ENCODE data around the gene RSPO3. TPM values are rescaled to one million over a fixed set of nuclear protein-coding genes. Genes with fewer than 3 reads are reported as not detected.
A peak's percentile ranks its signal among the peaks of the same experiment; 100 is the strongest.

Gene RSPO3
- total and polyA plus RNA-seq, 2 of the 13 experiments (the other 11 are each of a cell fraction or from before 2014, with no cell fraction given), result not detected

DNA sequence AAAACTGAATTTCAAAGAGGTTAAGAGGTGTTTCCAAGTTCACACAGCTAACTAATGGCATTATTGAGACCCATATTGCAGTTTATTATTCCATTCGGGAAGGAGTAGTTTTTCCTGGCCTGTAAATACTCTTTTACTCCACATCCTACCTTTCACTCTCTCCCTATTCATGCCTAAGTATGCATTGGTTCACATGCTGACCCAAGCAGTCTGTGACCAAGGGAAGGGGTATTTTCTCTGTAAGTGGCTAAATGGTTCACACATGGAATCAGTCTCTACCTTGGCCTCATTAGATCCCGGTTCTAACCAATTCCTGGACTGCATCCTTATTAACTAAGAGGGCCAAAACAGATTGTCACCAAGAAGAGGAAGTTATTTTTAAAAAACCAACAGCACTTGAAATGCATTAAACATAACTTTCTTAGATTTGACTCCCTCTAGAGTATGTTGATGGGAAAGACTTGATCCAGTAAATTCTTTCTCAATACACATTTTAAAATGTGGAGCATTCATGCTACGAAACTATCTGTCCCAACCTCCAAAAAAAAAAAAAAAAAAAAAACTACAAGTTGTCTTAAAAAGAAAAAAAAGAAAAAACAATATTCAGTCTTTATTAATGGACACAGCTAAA lies 17.8 kb upstream of the RSPO3 start:
- H3K27me3 ChIP-seq (ENCODE audit: control insufficient read depth in 1 of 2, insufficient read depth in 2 of 2, low read length in 2 of 2), result no peaks in the 10 kb centered on the region
- no peaks in the 10 kb centered on the region for H3K9me3 ChIP-seq (ENCODE audit: low read length)
- intact Hi-C loops (cut with micrococcal nuclease; ENCODE audit: unreplicated experiment), result no loop called here
- no peak overlapping the region for H2AFZ ChIP-seq (ENCODE audit: low read length)
- no peaks in the 10 kb centered on the region for H3K36me3 ChIP-seq (replicated peaks in 1 of 2; ENCODE audit: control insufficient read depth in 1 of 2, insufficient read depth in 2 of 2, low read length in 2 of 2)
- no peak overlapping the region for H3K9ac ChIP-seq (ENCODE audit: insufficient read depth, low read depth, low read length)
- no peaks in the 10 kb centered on the region for H3K79me2 ChIP-seq (ENCODE audit: insufficient read depth, low read length)
- H3K4me2 ChIP-seq (ENCODE audit: low read depth, low read length), result no peak overlapping the region
- H3K4me1 ChIP-seq (ENCODE audit: insufficient read depth, low read length), result no peaks in the 10 kb centered on the region
- H3K4me3 ChIP-seq (replicated peaks in 1 of 3; ENCODE audit: insufficient read depth in 1 of 3, low read depth in 2 of 3, low read length in 3 of 3), result no peak overlapping the region
- no peak overlapping the region for H3K27ac ChIP-seq (ENCODE audit: extremely low read length, insufficient read depth, low read length)
- ChIA-PET CTCF (ENCODE audit: low intra/inter-chr PET ratio, low total read pairs) (interaction anchor here (1.1 kb wide), 1 partner anchor 297 kb away, joined by 3 read pairs; no protein-coding TSS in a partner anchor), POLR2A (no interaction called here)
- ATAC-seq, result 0 out of 3 replicates have a peak, but pooled peaks have one; percentile 32
- BruUV-seq (replicated peaks), result no TSS peak
- no peaks in the 10 kb centered on the region for H4K20me1 ChIP-seq (ENCODE audit: insufficient read depth, low read length)
- 3% methylated on average over 3 of the region's 3 CpGs for WGBS (ENCODE audit: low lambda C conversion rate)
- TF ChIP-seq HDAC2 (CRISPR knock-in tag; IDR thresholded peaks at IDR 0.05), result no peak
- TF ChIP-seq HOXA9 (CRISPR knock-in tag; IDR thresholded peaks at IDR 0.05; ENCODE audit: borderline replicate concordance), result no peak
- no peak for TF ChIP-seq FOXJ3 (CRISPR knock-in tag; IDR thresholded peaks at IDR 0.05; ENCODE audit: borderline replicate concordance)
- TF ChIP-seq JUNB (CRISPR knock-in tag; IDR thresholded peaks at IDR 0.05; ENCODE audit: borderline replicate concordance), result no peak
- TF ChIP-seq DMAP1 (CRISPR knock-in tag; IDR thresholded peaks at IDR 0.05), result no peak
- no peak for TF ChIP-seq SATB2 (CRISPR knock-in tag; IDR thresholded peaks at IDR 0.05)
- TF ChIP-seq ZNF703 (CRISPR knock-in tag; IDR thresholded peaks at IDR 0.05; ENCODE audit: borderline replicate concordance), result no peak
- TF ChIP-seq, protein P1, sequence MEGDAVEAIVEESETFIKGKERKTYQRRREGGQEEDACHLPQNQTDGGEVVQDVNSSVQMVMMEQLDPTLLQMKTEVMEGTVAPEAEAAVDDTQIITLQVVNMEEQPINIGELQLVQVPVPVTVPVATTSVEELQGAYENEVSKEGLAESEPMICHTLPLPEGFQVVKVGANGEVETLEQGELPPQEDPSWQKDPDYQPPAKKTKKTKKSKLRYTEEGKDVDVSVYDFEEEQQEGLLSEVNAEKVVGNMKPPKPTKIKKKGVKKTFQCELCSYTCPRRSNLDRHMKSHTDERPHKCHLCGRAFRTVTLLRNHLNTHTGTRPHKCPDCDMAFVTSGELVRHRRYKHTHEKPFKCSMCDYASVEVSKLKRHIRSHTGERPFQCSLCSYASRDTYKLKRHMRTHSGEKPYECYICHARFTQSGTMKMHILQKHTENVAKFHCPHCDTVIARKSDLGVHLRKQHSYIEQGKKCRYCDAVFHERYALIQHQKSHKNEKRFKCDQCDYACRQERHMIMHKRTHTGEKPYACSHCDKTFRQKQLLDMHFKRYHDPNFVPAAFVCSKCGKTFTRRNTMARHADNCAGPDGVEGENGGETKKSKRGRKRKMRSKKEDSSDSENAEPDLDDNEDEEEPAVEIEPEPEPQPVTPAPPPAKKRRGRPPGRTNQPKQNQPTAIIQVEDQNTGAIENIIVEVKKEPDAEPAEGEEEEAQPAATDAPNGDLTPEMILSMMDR (CRISPR knock-in tag; IDR thresholded peaks at IDR 0.05), result peak; percentile 8; the same call in 1 of the 2 replicates
- TF ChIP-seq BHLHE40 (IDR thresholded peaks at IDR 0.05; ENCODE audit: low read length), result no peak
- TF ChIP-seq, protein P2, sequence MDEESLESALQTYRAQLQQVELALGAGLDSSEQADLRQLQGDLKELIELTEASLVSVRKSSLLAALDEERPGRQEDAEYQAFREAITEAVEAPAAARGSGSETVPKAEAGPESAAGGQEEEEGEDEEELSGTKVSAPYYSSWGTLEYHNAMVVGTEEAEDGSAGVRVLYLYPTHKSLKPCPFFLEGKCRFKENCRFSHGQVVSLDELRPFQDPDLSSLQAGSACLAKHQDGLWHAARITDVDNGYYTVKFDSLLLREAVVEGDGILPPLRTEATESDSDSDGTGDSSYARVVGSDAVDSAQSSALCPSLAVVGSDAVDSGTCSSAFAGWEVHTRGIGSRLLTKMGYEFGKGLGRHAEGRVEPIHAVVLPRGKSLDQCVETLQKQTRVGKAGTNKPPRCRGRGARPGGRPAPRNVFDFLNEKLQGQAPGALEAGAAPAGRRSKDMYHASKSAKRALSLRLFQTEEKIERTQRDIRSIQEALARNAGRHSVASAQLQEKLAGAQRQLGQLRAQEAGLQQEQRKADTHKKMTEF (CRISPR knock-in tag; IDR thresholded peaks at IDR 0.05), result no peak
- TF ChIP-seq NR3C1 (CRISPR knock-in tag; IDR thresholded peaks at IDR 0.05), result no peak
- TF ChIP-seq STAG1 (CRISPR knock-in tag; IDR thresholded peaks at IDR 0.05), result peak; percentile 23
- TF ChIP-seq, protein P3, sequence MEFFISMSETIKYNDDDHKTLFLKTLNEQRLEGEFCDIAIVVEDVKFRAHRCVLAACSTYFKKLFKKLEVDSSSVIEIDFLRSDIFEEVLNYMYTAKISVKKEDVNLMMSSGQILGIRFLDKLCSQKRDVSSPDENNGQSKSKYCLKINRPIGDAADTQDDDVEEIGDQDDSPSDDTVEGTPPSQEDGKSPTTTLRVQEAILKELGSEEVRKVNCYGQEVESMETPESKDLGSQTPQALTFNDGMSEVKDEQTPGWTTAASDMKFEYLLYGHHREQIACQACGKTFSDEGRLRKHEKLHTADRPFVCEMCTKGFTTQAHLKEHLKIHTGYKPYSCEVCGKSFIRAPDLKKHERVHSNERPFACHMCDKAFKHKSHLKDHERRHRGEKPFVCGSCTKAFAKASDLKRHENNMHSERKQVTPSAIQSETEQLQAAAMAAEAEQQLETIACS (CRISPR knock-in tag; IDR thresholded peaks at IDR 0.05), result no peak
- TF ChIP-seq ZNF761 (CRISPR knock-in tag; conservative IDR thresholded peaks at IDR 0.05), result no peak
- no peak for TF ChIP-seq CBX1 (IDR thresholded peaks at IDR 0.05; ENCODE audit: low read depth)
- no peak for TF ChIP-seq MLLT10 (CRISPR knock-in tag; IDR thresholded peaks at IDR 0.05)
- TF ChIP-seq, protein P4, sequence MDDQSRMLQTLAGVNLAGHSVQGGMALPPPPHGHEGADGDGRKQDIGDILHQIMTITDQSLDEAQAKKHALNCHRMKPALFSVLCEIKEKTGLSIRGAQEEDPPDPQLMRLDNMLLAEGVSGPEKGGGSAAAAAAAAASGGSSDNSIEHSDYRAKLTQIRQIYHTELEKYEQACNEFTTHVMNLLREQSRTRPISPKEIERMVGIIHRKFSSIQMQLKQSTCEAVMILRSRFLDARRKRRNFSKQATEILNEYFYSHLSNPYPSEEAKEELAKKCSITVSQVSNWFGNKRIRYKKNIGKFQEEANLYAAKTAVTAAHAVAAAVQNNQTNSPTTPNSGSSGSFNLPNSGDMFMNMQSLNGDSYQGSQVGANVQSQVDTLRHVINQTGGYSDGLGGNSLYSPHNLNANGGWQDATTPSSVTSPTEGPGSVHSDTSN (CRISPR knock-in tag; IDR thresholded peaks at IDR 0.05; ENCODE audit: borderline replicate concordance), result no peak
- TF ChIP-seq BCL6 (CRISPR knock-in tag; IDR thresholded peaks at IDR 0.05), result no peak
- no peak for DNase-seq (ENCODE audit: low spot score)
- in situ Hi-C loops (cut with HindIII; ENCODE audit: extremely low pct_ligation_motif_present, low pct_unique_long_range_greater_than_20kb), result loop anchor here (25.0 kb wide), 4 partner anchors 288 to 1788 kb away; partner anchors contain the start of gene HDDC2
- peak; percentile 60 for FAIRE-seq

Measured in HepG2 (cell line).